ENCODE results near the gene LYVE1.

The LYVE1 gene

GRCh38 chr11:10528121-10528520 is 40.3 kb downstream of the LYVE1 start:
- TF ChIP-seq CTCF (IDR thresholded peaks at IDR 0.05; ENCODE audit: low read length, missing control alignments): no peak

GRCh38 chr11:10526974-10527918 is 41.2 kb downstream of the LYVE1 start:
- DNase-seq (ENCODE audit: low read depth): no peak
- no peak overlapping the region for H3K4me3 ChIP-seq (replicated peaks; ENCODE audit: low read depth, low read length)
- no peak for TF ChIP-seq CTCF (IDR thresholded peaks at IDR 0.05; ENCODE audit: low read length, missing control alignments)

More at GRCh38 chr11:10528121-10528520, 40.3 kb downstream of the LYVE1 start:
- no peak for DNase-seq (ENCODE audit: low read depth)
- no peak overlapping the region for H3K4me3 ChIP-seq (replicated peaks; ENCODE audit: low read depth, low read length)

GRCh38 chr11:10524471-10524870 is 44.0 kb downstream of the LYVE1 start:
- H3K4me3 ChIP-seq (replicated peaks; ENCODE audit: low read depth, low read length): no peak overlapping the region
- TF ChIP-seq CTCF (IDR thresholded peaks at IDR 0.05; ENCODE audit: low read length, missing control alignments): no peak
- peak; percentile 22 for DNase-seq (ENCODE audit: low read depth)

- no peak for TF ChIP-seq CTCF (IDR thresholded peaks at IDR 0.05; ENCODE audit: low read length, missing control alignments)
- DNase-seq (ENCODE audit: low read depth): no peak
- no peak overlapping the region for H3K4me3 ChIP-seq (replicated peaks; ENCODE audit: low read depth, low read length)
These were observed 45.5 kb downstream of the LYVE1 start for GRCh38 chr11:10522921-10523320.

- DNase-seq (ENCODE audit: low read depth): no peak
- H3K4me3 ChIP-seq (replicated peaks; ENCODE audit: low read depth, low read length): no peak overlapping the region
- TF ChIP-seq CTCF (IDR thresholded peaks at IDR 0.05; ENCODE audit: low read length, missing control alignments): no peak
These were observed 46.2 kb downstream of the LYVE1 start for GRCh38 chr11:10522276-10522675.

- DNase-seq (ENCODE audit: low read depth): no peak
- no peak overlapping the region for H3K4me3 ChIP-seq (replicated peaks; ENCODE audit: low read depth, low read length)
- no peak for TF ChIP-seq CTCF (IDR thresholded peaks at IDR 0.05; ENCODE audit: low read length, missing control alignments)
These were observed 47.9 kb downstream of the LYVE1 start for GRCh38 chr11:10520562-10520961.

Measured in fibroblast of pulmonary artery (primary cell).